ENCODE data around the gene RGS6.

Gene RGS6

GRCh38 chr14:72291908-72292688 is 359.9 kb downstream of the RGS6 start:
- ChIA-PET POLR2A (no interaction called here), CTCF (interaction anchor here (0.9 to 3.0 kb wide), 4 partner anchors 9 to 268 kb away, joined by 3 to 8 read pairs (median 4); no protein-coding TSS in a partner anchor)
- Histone ChIP-seq H3K9me3 (ENCODE audit: control extremely low read depth in 1 of 5, control insufficient read depth in 4 of 5, insufficient read depth in 2 of 5, low read depth in 1 of 5, low read length in 4 of 5) (peaks cover 0 to 1% (median 0%) of the 10 kb centered on the region in 5 experiments), H3K4me1 (ENCODE audit: control extremely low read depth in 1 of 4, control insufficient read depth in 4 of 4, insufficient read depth in 4 of 4, low read length in 3 of 4) (peaks cover 0 to 3% (median 0%) of the 10 kb centered on the region in 4 experiments), H3K36me3 (ENCODE audit: control insufficient read depth in 4 of 4, insufficient read depth in 4 of 4, low read length in 3 of 4) (no peaks in the 10 kb centered on the region), H3K27me3 (replicated peaks in 2 of 5; ENCODE audit: control insufficient read depth in 4 of 5, insufficient read depth in 5 of 5, low read length in 4 of 5) (no peaks in the 10 kb centered on the region), H3K27ac (ENCODE audit: insufficient read depth in 1 of 2, low read depth in 1 of 2, low read length in 2 of 2, poor library complexity in 1 of 2, severe bottlenecking in 2 of 2) (no peak overlapping the region), H3K4me3 (ENCODE audit: control insufficient read depth in 1 of 7, extremely low read depth in 1 of 7, insufficient read depth in 4 of 7, low read depth in 2 of 7, low read length in 6 of 7) (no peak overlapping the region)
- WGBS (ENCODE audit: insufficient coverage): 79% methylated on average over 16 of the region's 16 CpGs
- peak; percentile 38 to 71 (median 59) for DNase-seq

- ChIA-PET CTCF (interaction anchor here (0.7 to 3.0 kb wide), 4 partner anchors 9 to 125 kb away, joined by 3 to 8 read pairs (median 4); no protein-coding TSS in a partner anchor), POLR2A (no interaction called here)
- no peaks in the 10 kb centered on the region for H3K9me3 ChIP-seq (ENCODE audit: control extremely low read depth in 1 of 5, control insufficient read depth in 4 of 5, insufficient read depth in 2 of 5, low read depth in 1 of 5, low read length in 4 of 5)
- H3K4me1 ChIP-seq (ENCODE audit: control extremely low read depth in 1 of 4, control insufficient read depth in 4 of 4, insufficient read depth in 4 of 4, low read length in 3 of 4): peaks cover 0 to 3% (median 0%) of the 10 kb centered on the region in 4 experiments
- WGBS (ENCODE audit: insufficient coverage): no CpG with 5 or more reads among the region's 1 CpG
- H3K27me3 ChIP-seq (replicated peaks in 2 of 5; ENCODE audit: control insufficient read depth in 4 of 5, insufficient read depth in 5 of 5, low read length in 4 of 5): no peaks in the 10 kb centered on the region
- no peaks in the 10 kb centered on the region for H3K36me3 ChIP-seq (ENCODE audit: control insufficient read depth in 4 of 4, insufficient read depth in 4 of 4, low read length in 3 of 4)
- H3K27ac ChIP-seq (ENCODE audit: insufficient read depth in 1 of 2, low read depth in 1 of 2, low read length in 2 of 2, poor library complexity in 1 of 2, severe bottlenecking in 2 of 2): no peak overlapping the region
- no peak for DNase-seq
- no peak overlapping the region for H3K4me3 ChIP-seq (ENCODE audit: control insufficient read depth in 1 of 7, extremely low read depth in 1 of 7, insufficient read depth in 4 of 7, low read depth in 2 of 7, low read length in 6 of 7)
Measured at GRCh38 chr14:72292689-72293024, 360.4 kb downstream of the RGS6 start.

- Histone ChIP-seq H3K4me3 (ENCODE audit: control insufficient read depth in 1 of 7, extremely low read depth in 1 of 7, insufficient read depth in 4 of 7, low read depth in 2 of 7, low read length in 6 of 7) (no peak overlapping the region), H3K4me1 (ENCODE audit: control extremely low read depth in 1 of 4, control insufficient read depth in 4 of 4, insufficient read depth in 4 of 4, low read length in 3 of 4) (peaks cover 0 to 4% (median 0%) of the 10 kb centered on the region in 4 experiments), H3K36me3 (ENCODE audit: control insufficient read depth in 4 of 4, insufficient read depth in 4 of 4, low read length in 3 of 4) (no peaks in the 10 kb centered on the region), H3K27me3 (replicated peaks in 2 of 5; ENCODE audit: control insufficient read depth in 4 of 5, insufficient read depth in 5 of 5, low read length in 4 of 5) (no peaks in the 10 kb centered on the region), H3K27ac (ENCODE audit: insufficient read depth in 1 of 2, low read depth in 1 of 2, low read length in 2 of 2, poor library complexity in 1 of 2, severe bottlenecking in 2 of 2) (no peak overlapping the region), H3K9me3 (ENCODE audit: control extremely low read depth in 1 of 5, control insufficient read depth in 4 of 5, insufficient read depth in 2 of 5, low read depth in 1 of 5, low read length in 4 of 5) (peaks cover 0 to 20% (median 4%) of the 10 kb centered on the region in 5 experiments)
- CTCF ChIA-PET: interaction anchor here (1.5 to 2.4 kb wide), 2 partner anchors 10 to 18 kb away, joined by 3 to 8 read pairs; no protein-coding TSS in a partner anchor
- no peak for DNase-seq
- no CpG with 5 or more reads among the region's 3 CpGs for WGBS (ENCODE audit: insufficient coverage)
- POLR2A ChIA-PET: no interaction called here
Measured at GRCh38 chr14:72301352-72301751, 369.1 kb downstream of the RGS6 start.

- 83% methylated on average over 1 of the region's 4 CpGs for WGBS (ENCODE audit: insufficient coverage)
Measured at GRCh38 chr14:72303930-72304329, 371.7 kb downstream of the RGS6 start.

GRCh38 chr14:72305561-72305960 is 373.3 kb downstream of the RGS6 start:
- peaks cover 0 to 22% (median 4%) of the 10 kb centered on the region in 5 experiments for H3K9me3 ChIP-seq (ENCODE audit: control extremely low read depth in 1 of 5, control insufficient read depth in 4 of 5, insufficient read depth in 2 of 5, low read depth in 1 of 5, low read length in 4 of 5)
- H3K4me1 ChIP-seq (ENCODE audit: control extremely low read depth in 1 of 4, control insufficient read depth in 4 of 4, insufficient read depth in 4 of 4, low read length in 3 of 4): peaks cover 0 to 4% (median 0%) of the 10 kb centered on the region in 4 experiments
- H3K36me3 ChIP-seq (ENCODE audit: control insufficient read depth in 4 of 4, insufficient read depth in 4 of 4, low read length in 3 of 4): no peaks in the 10 kb centered on the region
- no peak for DNase-seq
- CTCF ChIA-PET: interaction anchor here (1.0 kb wide), 1 partner anchor 223 kb away, joined by 3 read pairs; no protein-coding TSS in a partner anchor
- no peaks in the 10 kb centered on the region for H3K27me3 ChIP-seq (replicated peaks in 2 of 5; ENCODE audit: control insufficient read depth in 4 of 5, insufficient read depth in 5 of 5, low read length in 4 of 5)
- no peak overlapping the region for H3K27ac ChIP-seq (ENCODE audit: insufficient read depth in 1 of 2, low read depth in 1 of 2, low read length in 2 of 2, poor library complexity in 1 of 2, severe bottlenecking in 2 of 2)
- POLR2A ChIA-PET: no interaction called here
- H3K4me3 ChIP-seq (ENCODE audit: control insufficient read depth in 1 of 7, extremely low read depth in 1 of 7, insufficient read depth in 4 of 7, low read depth in 2 of 7, low read length in 6 of 7): no peak overlapping the region

More at GRCh38 chr14:72303930-72304329, 371.7 kb downstream of the RGS6 start:
- H3K4me1 ChIP-seq (ENCODE audit: control extremely low read depth in 1 of 4, control insufficient read depth in 4 of 4, insufficient read depth in 4 of 4, low read length in 3 of 4): peaks cover 0 to 4% (median 0%) of the 10 kb centered on the region in 4 experiments
- no peaks in the 10 kb centered on the region for H3K27me3 ChIP-seq (replicated peaks in 2 of 5; ENCODE audit: control insufficient read depth in 4 of 5, insufficient read depth in 5 of 5, low read length in 4 of 5)
- H3K9me3 ChIP-seq (ENCODE audit: control extremely low read depth in 1 of 5, control insufficient read depth in 4 of 5, insufficient read depth in 2 of 5, low read depth in 1 of 5, low read length in 4 of 5): peaks cover 0 to 22% (median 4%) of the 10 kb centered on the region in 5 experiments
- no peak overlapping the region for H3K4me3 ChIP-seq (ENCODE audit: control insufficient read depth in 1 of 7, extremely low read depth in 1 of 7, insufficient read depth in 4 of 7, low read depth in 2 of 7, low read length in 6 of 7)
- CTCF ChIA-PET: no interaction called here
- POLR2A ChIA-PET: no interaction called here
- no peak overlapping the region for H3K27ac ChIP-seq (ENCODE audit: insufficient read depth in 1 of 2, low read depth in 1 of 2, low read length in 2 of 2, poor library complexity in 1 of 2, severe bottlenecking in 2 of 2)
- no peak for DNase-seq
- no peaks in the 10 kb centered on the region for H3K36me3 ChIP-seq (ENCODE audit: control insufficient read depth in 4 of 4, insufficient read depth in 4 of 4, low read length in 3 of 4)

- Histone ChIP-seq H3K9me3 (ENCODE audit: control extremely low read depth in 1 of 5, control insufficient read depth in 4 of 5, insufficient read depth in 2 of 5, low read depth in 1 of 5, low read length in 4 of 5) (peaks cover 0 to 17% (median 4%) of the 10 kb centered on the region in 5 experiments), H3K27me3 (replicated peaks in 2 of 5; ENCODE audit: control insufficient read depth in 4 of 5, insufficient read depth in 5 of 5, low read length in 4 of 5) (no peaks in the 10 kb centered on the region), H3K4me1 (ENCODE audit: control extremely low read depth in 1 of 4, control insufficient read depth in 4 of 4, insufficient read depth in 4 of 4, low read length in 3 of 4) (peaks cover 0 to under 1% (median 0%) of the 10 kb centered on the region in 4 experiments), H3K36me3 (ENCODE audit: control insufficient read depth in 4 of 4, insufficient read depth in 4 of 4, low read length in 3 of 4) (no peaks in the 10 kb centered on the region), H3K4me3 (ENCODE audit: control insufficient read depth in 1 of 7, extremely low read depth in 1 of 7, insufficient read depth in 4 of 7, low read depth in 2 of 7, low read length in 6 of 7) (no peak overlapping the region), H3K27ac (ENCODE audit: insufficient read depth in 1 of 2, low read depth in 1 of 2, low read length in 2 of 2, poor library complexity in 1 of 2, severe bottlenecking in 2 of 2) (no peak overlapping the region)
- CTCF ChIA-PET: no interaction called here
- POLR2A ChIA-PET: no interaction called here
- DNase-seq: no peak
- whole genome bisulfite sequencing (ENCODE audit: insufficient coverage): 95% methylated on average over 3 of the region's 6 CpGs
Measured at GRCh38 chr14:72308967-72309485, 376.8 kb downstream of the RGS6 start.

- no peak for DNase-seq
- Histone ChIP-seq H3K4me3 (ENCODE audit: control insufficient read depth in 1 of 7, extremely low read depth in 1 of 7, insufficient read depth in 4 of 7, low read depth in 2 of 7, low read length in 6 of 7) (no peak overlapping the region), H3K27me3 (replicated peaks in 2 of 5; ENCODE audit: control insufficient read depth in 4 of 5, insufficient read depth in 5 of 5, low read length in 4 of 5) (no peaks in the 10 kb centered on the region), H3K27ac (ENCODE audit: insufficient read depth in 1 of 2, low read depth in 1 of 2, low read length in 2 of 2, poor library complexity in 1 of 2, severe bottlenecking in 2 of 2) (no peak overlapping the region), H3K9me3 (ENCODE audit: control extremely low read depth in 1 of 5, control insufficient read depth in 4 of 5, insufficient read depth in 2 of 5, low read depth in 1 of 5, low read length in 4 of 5) (peaks cover 0 to 4% (median 0%) of the 10 kb centered on the region in 5 experiments), H3K36me3 (ENCODE audit: control insufficient read depth in 4 of 4, insufficient read depth in 4 of 4, low read length in 3 of 4) (no peaks in the 10 kb centered on the region), H3K4me1 (ENCODE audit: control extremely low read depth in 1 of 4, control insufficient read depth in 4 of 4, insufficient read depth in 4 of 4, low read length in 3 of 4) (no peaks in the 10 kb centered on the region)
- CTCF ChIA-PET: no interaction called here
- POLR2A ChIA-PET: no interaction called here
- no CpG with 5 or more reads among the region's 1 CpG for WGBS (ENCODE audit: insufficient coverage)
Measured at GRCh38 chr14:72311116-72311515, 378.9 kb downstream of the RGS6 start.
